GM19455 (cell line): ENCODE results near the gene GLIS1.

Experiments
- ATAC-seq: cut with Tn5 transposase; IDR thresholded peaks from one replicate; pipeline ENCODE4 v1.9.1; 2021; ENCODE audit not compliant: unreplicated experiment

Gene GLIS1

DNA sequence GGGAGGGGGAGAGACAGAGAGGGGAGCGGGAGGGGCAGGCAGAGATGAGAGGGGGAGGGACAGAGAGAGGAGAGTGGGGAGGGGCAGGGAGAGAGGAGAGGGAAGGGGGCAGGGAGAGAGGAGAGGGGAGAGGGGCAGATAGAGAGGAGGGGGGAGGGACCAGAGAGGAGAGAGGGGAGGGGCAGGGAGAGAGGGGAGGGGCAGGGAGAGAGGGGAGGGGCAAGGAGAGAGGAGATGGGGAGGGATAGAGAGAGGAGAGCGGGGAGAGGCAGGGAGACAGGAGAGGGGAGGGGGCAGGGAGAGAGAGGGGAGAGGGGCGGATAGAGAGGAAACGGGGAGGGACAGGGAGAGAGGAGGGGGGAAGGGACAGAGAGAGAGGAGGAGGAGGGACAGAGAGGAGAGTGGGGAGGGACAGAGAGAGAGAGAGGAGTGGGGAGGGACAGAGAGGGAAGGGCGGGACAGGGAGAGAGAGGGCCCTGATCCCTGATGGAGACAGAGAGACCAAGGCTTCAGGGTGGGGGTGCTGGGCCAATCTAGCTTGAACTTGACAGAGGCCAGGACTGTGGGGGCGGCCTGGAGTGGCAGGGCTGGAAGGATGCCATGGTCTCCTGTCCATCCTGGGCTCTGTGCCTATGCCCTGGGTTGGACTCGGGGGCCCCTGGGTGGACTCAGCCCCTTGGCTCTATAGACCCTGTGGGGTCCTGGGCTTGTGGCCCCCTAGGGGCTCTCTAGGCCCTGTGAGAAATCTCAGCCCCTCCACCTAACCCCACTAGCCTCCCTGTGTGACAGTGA is 236.1 kb downstream of the GLIS1 start:
- no peak for ATAC-seq

DNA sequence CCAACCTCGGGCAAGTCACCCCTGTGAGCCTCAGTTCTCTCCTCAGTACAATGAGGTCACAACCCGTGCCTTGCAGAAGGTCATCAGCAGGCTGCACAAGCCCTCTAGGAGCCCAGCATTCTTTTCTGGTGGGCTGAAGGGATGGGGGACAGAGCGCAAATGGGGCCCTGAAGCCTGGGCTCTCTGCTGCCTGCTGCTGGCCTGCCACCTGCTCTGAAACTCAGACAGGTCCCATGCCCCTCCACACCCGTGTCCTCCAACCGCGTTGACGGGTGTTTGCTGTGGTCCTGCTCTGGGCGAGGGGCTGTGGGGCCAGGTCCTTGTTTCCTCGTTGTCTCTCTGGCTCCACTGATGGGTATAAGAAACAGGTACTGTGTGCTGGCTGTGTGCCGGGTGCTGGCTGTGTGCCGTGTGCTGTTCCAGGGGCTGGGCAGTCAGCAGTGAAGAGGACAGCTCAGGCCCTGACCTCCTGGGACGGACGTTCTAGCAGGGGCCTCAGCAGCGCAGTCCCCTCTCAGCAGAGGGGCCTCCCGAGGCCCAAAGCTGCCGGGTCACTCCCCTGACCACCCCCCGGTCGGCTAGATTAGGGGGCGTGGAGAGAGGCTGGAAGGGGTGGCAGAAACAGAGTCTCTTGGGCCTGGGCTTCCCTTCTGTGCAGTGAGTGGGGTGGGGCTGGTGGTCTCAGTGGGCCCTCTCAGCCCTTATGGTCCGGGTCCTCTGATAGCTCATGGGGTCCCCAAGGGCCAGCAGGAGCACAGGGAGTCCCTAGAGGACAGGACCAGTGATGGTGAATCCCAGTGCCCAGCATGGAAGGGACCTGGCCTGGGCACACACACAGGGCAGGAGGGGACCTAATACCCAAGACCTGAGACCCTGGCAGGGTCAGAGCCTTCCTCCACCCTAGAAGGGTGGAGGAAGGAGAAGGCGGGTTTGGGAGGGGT is 237.6 kb downstream of the GLIS1 start:
- ATAC-seq = no peak

DNA sequence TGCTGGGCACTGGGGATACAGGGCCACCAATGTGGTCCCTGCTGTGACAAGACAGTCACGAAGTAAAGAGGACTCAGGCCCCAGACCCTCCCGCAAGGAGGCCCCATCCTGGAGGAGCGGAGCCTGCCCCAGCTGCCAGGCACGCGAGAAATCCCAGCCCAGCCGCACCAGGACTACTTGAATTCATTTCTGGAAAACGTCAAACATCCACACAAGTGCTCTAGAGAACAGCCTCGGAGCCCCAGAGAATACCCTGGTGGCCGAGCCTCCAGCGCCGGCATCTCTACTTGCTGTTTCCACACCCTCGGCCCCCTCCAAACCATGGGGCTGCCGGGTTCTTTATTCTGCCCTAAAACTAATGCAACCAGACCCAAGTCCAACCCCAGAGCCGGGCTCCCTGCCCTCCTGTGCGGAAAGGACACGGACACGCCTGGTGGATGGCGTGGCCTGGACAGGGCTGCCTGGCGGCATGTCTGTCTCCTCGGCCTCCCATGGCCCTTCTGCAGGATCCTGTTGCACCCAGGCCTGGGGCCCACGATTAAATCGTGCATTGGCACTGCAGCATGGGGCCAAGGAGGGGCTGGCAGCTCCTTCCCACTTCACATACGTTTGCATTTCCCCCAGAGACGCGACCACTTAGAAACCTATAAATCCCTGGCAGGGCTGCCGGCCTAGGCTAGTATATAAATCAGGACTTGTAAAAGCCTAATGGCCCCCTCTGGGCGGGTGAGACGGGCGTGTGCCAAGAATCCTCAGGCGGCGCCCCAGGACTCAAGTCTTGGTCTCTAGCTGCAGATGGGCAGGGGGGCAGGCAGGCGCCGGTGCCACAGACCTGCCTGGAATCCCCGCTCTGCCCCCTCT is 238.5 kb downstream of the GLIS1 start:
- no peak for ATAC-seq

DNA sequence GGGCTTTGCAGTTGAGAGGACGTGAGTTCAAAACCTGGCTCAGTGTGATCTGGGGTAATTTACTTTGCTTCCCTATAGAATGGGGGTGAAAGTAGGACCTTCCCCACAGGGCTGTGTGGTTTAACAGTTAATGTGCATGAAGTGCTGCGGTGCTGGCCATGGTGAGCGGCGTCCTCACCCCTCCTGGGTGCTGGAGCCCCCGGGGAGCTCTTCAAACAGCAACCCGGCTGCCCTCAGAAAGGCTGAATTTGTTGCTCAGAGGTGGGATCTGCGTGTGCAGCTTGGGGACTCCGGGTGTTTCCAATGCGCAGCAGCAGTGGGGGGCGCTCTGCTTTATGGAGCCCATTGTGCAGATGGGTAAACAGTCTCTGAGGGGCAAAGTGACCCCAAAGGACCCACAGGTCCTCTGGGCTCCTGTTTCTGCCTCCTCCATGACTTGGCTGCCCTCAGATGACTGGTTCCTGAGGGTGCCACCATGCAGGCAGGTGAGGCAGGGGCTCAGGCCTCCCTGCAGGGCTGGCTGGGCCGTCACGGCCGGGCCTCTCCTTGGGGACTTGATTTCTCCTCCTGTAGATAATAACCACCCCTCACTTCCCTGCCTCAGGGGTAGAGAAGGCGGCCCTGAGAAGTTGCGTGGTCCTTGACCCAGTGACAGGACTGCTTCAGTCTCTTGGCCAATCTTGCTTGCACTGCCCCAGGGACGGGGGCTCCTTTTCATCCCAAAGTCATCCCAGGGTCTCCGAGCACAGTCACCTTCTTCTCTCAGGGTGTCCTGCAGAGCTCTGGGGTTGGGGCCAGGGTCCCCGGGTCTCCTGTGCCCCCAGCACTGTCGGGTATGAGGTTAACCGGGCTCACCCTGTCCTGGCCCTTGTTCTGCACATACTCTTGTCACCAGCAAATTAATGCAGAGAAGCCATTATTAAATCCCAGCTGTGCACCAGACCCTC is 239.4 kb downstream of the GLIS1 start:
- ATAC-seq = no peak

DNA sequence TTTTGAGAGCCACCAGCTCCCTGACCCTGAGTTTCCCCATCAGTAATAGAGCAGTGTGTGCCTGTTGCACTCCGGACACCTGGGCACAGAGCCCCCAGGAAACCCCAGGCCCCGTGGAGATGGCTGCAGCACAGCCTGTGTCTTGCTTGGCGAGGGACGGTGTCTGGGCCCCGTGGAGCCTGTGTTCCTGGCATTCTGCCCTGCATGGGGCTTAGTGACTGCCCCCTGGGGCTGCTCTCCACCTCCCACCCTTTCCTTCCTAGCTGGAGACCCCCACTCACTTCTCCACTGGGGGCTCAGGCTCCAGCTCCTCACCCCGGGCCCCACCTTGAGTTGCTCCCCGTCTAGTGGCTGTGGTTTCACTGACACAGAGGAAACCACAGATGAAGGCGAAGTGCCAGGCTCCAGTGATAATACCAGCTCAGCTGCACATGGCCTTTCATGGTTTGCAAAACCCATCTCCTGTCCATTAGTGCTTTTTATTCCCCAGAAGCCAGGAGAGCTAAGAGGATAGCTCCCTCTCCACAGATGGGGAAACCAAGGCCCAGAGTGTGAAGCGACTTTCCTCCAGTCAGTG is 240.3 kb downstream of the GLIS1 start:
- ATAC-seq = no peak

DNA sequence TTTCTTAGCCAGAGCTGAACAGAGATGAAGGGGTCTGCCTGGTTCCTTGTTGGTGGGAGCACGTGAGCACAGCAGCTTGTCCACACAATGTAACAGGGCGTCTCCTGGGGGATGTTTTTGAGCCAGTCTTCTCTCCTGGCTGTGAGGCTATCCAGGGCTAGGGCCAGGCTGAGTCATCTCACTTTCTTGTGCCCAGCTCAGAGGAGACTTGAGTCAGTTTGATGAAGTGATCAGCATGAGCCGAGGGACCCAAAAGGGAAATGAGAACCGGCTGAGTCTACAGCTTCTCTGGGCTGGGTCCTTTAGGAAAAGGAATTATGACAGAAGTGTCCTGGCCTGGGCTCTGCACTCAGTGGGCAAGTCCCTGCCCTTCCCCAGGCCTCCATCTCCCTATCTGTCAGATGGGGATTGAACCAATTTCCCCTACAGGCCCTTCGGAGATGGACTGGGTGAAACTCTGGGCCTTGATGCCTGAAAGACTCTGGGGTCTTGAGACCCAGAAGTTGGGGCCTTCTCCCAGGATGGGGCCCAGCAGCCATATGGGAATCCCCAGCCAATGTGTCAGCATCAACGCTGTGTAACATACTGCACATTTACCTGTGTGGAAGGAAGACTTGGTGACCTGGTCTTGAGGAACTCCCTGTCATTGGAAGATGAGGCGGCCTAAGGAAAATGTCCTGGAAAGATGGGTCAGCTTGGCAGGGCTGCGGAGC is 243.2 kb downstream of the GLIS1 start:
- no peak for ATAC-seq

DNA sequence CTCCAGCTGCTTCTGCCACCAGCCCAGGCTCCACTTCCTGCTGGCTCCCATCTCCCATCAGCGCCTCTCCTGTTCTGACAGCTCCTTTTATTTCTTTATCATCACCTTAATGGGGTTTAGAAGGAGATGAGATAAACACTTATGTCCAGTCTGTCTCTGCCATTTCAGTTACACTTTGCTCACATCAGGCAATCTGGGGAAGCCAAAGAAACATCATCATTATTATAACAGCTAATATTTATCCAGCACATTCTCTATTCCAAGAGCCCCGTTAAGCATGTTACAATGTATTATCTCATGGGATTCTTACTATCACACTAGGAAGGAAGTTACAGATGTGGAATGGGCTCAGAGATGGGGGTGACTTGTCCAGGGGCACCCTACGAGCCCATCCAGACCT is 248.6 kb downstream of the GLIS1 start:
- no peak for ATAC-seq

DNA sequence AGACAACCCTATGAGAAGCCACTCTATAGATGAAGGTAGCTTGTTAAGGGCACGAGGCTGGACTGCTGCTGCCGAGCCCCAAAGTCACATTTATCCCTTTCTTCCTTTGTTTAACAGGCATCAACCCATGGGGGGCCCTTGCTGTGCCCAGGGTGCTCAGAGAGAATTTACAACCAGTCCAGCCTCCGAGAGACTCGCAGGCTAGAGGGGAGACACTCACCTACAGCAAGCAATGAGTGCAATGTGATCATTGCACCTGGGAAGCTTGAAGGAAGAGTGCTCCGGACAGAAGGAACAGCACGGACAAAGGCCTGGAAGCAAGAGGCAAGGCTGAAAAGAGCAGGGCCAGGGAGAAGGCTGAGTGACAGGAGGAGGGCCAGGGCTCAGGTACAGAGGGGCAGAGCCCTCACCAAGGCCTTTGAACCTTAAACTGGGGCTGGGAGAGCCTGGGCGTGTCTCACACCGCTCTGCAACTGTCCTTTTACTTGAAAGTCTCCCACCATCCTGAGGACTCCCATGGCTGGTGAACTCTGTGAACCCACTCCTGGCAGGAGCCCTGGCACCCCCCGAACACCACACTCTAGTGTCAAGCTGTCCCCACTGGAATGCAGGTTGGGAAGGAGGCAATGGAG is 252.5 kb downstream of the GLIS1 start:
- ATAC-seq = no peak

DNA sequence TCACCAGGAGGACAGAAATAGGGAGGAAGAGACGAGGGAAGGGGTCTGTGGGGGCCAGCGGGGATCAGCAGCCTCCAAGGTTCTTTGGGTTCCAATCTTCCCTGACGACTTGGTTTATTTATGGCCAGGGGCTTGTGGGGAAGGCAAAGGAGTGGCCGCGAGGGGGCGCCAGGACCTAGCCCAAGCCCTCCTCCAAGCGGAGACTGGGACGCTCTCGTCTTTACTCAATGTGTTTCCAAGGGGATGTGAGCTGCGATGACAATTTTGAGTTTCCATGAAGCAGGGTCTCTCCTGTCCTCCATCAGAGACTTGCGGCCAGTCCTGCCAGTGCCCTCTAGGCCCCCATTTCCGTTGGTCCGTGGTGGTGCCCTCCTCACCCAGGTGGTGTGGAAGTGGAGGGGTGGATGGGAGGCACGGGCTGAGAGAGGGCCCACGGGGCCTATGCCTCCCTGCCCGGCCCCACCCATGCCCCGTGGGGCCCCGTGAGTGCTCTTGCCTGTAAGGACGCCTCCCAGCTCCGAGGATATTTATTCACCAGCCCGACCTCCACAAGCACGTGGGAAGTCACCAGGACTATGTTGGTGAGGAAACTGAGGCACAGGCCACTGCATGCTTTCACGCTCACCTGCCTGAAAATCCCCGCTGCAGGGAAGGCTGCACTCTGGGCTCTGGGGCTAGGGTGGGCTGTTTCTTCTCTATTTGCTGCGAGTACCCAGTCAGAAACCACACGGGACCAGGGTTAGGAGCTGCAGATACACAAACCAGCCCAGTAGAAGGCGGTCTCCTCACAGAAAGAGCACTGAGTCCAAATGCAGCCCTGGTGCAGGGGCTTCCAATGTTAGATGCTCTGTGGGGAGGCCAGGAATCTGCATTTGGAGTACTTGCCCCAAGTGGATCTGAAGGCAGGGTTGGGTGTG is 253.2 kb downstream of the GLIS1 start:
- ATAC-seq = no peak

DNA sequence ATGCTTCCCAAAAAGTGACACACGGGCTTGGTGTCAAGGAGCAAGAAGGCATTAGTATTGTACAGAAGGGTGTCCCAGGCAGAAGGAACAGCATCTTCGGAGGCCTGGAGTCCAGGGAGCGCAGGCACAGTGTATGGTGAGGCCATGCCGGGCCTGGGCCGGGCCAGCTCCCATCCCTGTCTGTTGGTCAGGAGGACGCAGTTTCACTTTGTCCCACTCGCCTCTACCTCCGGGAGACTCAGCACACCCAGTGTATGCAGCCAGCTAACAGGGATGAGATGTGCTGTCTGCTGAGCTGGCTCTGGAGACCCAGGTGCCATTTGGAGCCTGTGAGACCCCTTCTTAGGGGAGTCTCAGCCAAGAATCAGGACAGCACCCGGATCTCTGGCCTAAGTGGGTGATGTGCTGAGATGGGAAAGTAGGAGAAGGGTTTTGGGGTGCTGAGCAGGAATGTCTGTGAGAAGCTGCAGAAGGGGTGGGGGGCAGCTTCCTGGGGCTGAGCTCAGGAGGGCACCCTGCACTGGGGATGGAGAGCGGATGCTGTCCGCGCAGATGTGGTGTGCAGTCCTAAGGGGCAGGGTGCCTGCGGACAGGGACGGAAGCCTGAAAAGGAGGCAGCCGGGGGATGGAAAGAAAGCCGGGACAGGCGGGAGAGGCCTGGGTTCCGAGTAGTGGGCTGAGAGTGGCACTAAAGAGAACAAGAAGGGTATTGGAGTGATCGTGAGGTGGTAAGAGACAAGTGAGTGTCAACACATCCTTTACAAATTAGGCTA is 254.1 kb downstream of the GLIS1 start:
- no peak for ATAC-seq

DNA sequence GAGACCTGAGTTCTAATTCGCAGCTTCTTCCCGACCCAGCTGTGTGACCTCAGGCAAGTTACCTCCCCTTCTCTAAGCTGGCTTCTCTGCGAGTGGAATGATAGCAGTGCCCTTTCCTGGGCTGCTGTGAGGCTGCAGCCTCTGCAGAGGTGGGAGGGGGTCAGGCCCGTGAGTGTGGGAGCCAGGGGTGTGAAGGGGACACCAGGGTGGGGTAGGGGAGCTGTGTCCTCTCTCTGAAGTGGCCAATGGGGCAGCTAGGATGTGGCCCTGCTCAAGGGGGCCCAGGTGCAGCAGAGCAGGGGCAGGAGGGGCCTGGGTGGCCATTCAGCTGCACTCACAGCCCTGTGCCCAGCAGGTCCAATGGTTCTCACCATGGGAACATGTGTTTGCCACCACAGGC is 255.3 kb downstream of the GLIS1 start:
- ATAC-seq = no peak

DNA sequence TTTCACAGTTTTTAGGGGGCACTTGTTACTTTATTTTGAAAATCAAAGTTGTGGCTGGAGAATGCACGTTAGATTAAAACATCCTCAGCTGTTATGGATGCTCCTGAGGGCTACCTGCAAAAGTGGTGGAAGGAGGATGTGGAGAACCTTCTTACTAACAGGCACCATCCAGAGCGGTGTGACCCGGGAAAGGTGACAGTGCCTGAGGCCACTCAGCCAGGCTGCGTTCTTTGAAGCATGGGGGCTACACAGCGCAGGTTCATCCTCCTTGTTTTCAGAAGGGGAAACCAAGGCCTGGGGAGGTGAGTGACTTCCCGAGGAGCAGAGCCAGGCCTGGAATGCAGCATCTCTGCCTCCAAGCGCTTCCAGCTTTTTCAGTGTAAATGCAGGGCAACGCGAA is 255.8 kb downstream of the GLIS1 start:
- no peak for ATAC-seq

DNA sequence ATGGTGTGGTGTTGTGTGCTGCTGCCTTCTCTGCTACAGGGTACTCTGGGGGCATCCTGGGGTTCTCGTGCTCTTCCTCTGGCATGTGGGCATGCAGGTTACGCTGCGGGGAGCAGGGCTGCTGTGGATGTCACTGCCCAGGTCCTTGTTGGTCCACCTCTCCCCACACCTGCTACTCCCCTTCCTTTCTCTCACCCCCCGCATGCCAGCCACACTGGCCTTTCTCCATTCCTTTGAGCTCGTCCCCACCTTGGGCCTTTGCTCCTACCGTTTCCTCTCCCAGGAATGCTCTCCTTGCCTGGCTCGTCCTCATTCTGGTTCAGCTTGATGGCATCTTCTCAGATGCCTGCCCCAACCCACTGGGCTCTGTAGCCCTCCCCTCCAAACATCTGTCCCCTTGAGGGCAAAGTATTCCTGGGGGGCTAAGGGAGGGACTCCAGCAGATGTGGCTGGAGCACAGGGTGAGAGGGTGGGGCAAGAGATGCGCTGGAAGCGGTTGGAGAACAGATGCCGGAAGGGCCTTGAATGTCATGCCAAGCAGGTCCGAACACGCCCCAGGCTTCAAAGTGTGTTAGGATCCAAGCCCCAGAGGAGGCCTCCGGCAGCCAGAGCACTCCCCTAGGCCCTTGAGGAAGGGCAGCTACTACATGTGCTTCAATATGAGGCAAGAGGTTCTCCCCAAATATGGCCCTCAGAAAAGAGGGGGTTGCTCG is 256.4 kb downstream of the GLIS1 start:
- no peak for ATAC-seq

DNA sequence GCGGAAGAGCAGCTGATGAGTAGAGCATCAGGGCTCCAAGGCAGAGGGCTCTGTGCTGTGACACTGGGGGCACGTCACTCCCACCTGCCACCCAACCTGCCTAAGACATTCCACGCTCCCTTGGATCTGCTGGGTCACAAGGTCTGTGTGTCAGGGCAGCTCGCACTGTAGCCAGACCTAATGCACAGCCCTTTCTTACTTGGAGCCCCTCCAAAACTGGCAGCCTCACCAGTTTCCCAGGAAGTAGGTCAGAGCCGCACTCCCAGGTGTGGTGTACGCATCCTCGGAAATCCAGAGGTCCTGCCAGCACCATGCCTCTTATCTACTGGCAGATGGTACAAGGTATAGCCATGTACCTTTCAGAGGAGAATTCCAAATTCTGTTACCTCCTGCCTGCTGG is 257.5 kb downstream of the GLIS1 start:
- no peak for ATAC-seq

DNA sequence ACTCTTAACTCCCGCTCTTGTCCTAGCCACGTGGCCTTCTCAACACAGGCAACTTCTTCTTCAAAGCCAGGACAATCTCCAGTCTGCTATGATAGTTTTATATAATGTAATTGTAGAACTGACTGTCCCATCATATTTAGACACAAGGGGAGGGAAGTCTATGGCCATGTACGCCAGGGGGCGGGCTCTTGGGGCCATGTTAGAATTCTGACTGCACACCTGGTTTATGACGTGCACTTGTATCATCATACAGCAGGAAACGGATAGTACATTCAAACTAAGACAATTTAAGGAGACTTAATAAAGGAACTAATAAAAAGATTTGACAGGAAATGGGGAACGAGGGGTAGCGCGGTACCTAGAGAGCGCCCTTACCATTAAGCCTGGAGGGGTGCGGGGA is 258.3 kb downstream of the GLIS1 start:
- ATAC-seq = no peak

DNA sequence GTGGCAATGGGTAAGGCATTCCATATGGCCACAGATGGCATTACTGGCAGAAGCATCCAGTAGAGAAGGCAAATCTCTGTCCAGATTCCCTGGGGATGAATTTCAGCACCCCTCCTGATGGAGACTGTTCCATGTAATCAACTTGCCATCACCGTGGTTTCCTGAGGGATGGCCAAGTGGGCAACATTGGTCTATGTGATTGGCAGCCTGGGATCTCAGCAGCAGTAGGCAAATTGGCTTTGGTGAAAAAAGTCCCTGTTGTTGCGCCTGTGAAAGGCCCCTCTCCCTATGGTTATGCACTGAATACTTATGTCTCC is 260.5 kb downstream of the GLIS1 start:
- ATAC-seq = no peak
